Measurements from ENCODE around the gene CLCN6. TPM values are rescaled to one million over a fixed set of nuclear protein-coding genes. Genes with fewer than 3 reads are reported as not detected.

The CLCN6 gene
- total and polyA plus RNA-seq, 2 of the 13 experiments (the other 11 are each of a cell fraction or from before 2014, with no cell fraction given): 14.9 to 19.3 TPM

DNA sequence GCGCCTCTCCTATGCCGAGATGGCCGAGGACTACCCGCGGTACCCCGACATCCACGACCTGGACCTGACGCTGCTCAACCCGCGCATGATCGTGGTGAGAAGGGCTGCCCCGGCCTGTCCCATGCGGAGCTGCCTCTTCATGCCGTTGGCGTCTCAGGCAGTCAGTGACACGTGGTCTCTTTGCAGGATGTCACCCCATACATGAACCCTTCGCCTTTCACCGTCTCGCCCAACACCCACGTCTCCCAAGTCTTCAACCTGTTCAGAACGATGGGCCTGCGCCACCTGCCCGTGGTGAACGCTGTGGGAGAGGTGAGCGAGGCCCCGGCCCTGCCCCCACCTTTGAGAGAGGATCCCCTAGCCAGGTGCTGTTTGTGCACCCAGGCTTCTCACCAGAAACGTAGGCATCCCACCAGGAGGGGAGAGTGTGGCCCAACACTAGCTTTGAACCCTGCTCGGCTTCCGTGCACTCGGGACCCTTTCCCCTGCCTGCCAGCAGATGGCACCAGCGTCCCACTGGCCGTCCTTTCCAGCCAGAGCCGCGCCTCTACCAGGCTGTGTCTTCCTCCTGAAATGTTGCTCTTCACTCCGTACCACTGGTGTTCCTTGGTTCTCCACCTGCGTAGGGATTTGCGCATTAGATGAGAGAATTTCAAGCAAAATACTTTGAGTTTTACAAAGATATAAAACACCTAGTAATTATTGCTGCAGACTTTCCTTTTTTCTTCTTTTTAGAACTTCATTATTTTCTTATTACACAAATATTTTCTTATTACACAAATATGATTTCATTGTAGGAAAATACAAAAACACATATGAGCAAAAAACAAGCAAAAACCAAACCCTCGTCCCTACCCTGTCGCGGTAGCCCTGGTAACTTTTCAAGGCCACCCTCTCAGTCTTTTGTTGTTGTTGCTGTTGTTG lies 32.6 kb downstream of the CLCN6 start (continued):
- TF ChIP-seq, protein P1, sequence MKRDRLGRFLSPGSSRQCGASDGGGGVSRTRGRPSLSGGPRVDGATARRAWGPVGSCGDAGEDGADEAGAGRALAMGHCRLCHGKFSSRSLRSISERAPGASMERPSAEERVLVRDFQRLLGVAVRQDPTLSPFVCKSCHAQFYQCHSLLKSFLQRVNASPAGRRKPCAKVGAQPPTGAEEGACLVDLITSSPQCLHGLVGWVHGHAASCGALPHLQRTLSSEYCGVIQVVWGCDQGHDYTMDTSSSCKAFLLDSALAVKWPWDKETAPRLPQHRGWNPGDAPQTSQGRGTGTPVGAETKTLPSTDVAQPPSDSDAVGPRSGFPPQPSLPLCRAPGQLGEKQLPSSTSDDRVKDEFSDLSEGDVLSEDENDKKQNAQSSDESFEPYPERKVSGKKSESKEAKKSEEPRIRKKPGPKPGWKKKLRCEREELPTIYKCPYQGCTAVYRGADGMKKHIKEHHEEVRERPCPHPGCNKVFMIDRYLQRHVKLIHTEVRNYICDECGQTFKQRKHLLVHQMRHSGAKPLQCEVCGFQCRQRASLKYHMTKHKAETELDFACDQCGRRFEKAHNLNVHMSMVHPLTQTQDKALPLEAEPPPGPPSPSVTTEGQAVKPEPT (CRISPR knock-in tag; IDR thresholded peaks at IDR 0.05; ENCODE audit: low read depth): 0 out of 2 replicates have a peak, but pooled peaks have one; percentile 29
- TF ChIP-seq, protein P2, sequence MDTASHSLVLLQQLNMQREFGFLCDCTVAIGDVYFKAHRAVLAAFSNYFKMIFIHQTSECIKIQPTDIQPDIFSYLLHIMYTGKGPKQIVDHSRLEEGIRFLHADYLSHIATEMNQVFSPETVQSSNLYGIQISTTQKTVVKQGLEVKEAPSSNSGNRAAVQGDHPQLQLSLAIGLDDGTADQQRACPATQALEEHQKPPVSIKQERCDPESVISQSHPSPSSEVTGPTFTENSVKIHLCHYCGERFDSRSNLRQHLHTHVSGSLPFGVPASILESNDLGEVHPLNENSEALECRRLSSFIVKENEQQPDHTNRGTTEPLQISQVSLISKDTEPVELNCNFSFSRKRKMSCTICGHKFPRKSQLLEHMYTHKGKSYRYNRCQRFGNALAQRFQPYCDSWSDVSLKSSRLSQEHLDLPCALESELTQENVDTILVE (CRISPR knock-in tag; IDR thresholded peaks at IDR 0.05): 0 out of 2 replicates have a peak, but pooled peaks have one; percentile 48
- TF ChIP-seq MTA1 (CRISPR knock-in tag; IDR thresholded peaks at IDR 0.05; ENCODE audit: borderline replicate concordance): no peak
- TF ChIP-seq ZBTB14 (CRISPR knock-in tag; IDR thresholded peaks at IDR 0.05): no peak
- TF ChIP-seq EZH2 (conservative IDR thresholded peaks at IDR 0.05; ENCODE audit: low read depth, low read length): no peak
- TF ChIP-seq, protein P3, sequence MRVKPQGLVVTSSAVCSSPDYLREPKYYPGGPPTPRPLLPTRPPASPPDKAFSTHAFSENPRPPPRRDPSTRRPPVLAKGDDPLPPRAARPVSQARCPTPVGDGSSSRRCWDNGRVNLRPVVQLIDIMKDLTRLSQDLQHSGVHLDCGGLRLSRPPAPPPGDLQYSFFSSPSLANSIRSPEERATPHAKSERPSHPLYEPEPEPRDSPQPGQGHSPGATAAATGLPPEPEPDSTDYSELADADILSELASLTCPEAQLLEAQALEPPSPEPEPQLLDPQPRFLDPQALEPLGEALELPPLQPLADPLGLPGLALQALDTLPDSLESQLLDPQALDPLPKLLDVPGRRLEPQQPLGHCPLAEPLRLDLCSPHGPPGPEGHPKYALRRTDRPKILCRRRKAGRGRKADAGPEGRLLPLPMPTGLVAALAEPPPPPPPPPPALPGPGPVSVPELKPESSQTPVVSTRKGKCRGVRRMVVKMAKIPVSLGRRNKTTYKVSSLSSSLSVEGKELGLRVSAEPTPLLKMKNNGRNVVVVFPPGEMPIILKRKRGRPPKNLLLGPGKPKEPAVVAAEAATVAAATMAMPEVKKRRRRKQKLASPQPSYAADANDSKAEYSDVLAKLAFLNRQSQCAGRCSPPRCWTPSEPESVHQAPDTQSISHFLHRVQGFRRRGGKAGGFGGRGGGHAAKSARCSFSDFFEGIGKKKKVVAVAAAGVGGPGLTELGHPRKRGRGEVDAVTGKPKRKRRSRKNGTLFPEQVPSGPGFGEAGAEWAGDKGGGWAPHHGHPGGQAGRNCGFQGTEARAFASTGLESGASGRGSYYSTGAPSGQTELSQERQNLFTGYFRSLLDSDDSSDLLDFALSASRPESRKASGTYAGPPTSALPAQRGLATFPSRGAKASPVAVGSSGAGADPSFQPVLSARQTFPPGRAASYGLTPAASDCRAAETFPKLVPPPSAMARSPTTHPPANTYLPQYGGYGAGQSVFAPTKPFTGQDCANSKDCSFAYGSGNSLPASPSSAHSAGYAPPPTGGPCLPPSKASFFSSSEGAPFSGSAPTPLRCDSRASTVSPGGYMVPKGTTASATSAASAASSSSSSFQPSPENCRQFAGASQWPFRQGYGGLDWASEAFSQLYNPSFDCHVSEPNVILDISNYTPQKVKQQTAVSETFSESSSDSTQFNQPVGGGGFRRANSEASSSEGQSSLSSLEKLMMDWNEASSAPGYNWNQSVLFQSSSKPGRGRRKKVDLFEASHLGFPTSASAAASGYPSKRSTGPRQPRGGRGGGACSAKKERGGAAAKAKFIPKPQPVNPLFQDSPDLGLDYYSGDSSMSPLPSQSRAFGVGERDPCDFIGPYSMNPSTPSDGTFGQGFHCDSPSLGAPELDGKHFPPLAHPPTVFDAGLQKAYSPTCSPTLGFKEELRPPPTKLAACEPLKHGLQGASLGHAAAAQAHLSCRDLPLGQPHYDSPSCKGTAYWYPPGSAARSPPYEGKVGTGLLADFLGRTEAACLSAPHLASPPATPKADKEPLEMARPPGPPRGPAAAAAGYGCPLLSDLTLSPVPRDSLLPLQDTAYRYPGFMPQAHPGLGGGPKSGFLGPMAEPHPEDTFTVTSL (CRISPR knock-in tag; IDR thresholded peaks at IDR 0.05; ENCODE audit: borderline replicate concordance): no peak
- TF ChIP-seq ZNF225 (CRISPR knock-in tag; IDR thresholded peaks at IDR 0.05): peak; percentile 55; the same call in 1 of the 2 replicates
- no peak for TF ChIP-seq RERE (CRISPR knock-in tag; IDR thresholded peaks at IDR 0.05; ENCODE audit: low read depth)
- TF ChIP-seq MXD1 (CRISPR knock-in tag; IDR thresholded peaks at IDR 0.05): no peak
- no peak for TF ChIP-seq NR2F6 (IDR thresholded peaks at IDR 0.05)
- peak; percentile 31; the same call in 1 of the 2 replicates for TF ChIP-seq NR2F6 (CRISPR knock-in tag; IDR thresholded peaks at IDR 0.05)

All from HepG2 (cell line).